HL-60 (cell line): Measurements from ENCODE around the gene LDB2.

Source experiments
- CTCF ChIP-seq: IDR thresholded peaks from one replicate; pipeline ENCODE4 v1.5.1; 2011; ENCODE audit warnings: low read length, control low read depth, inconsistent platforms; ENCODE audit not compliant: insufficient read depth
- POLR2AphosphoS5 ChIP-seq: IDR thresholded peaks from 2 replicates; pipeline ENCODE4 v1.6.1; 2012; ENCODE audit warnings: low read depth

GRCh38 chr4:16896881-16897750 lies 1.3 kb downstream of the LDB2 start:
- no peak for TF ChIP-seq CTCF
- TF ChIP-seq POLR2AphosphoS5 = no peak
